ENCODE measurements around the gene EVX1. TPM values are rescaled to one million over a fixed set of nuclear protein-coding genes. Genes with fewer than 3 reads are reported as not detected.

EVX1 gene
- total and polyA plus RNA-seq, 2 of the 8 experiments (the other 6 are each of a cell fraction or from before 2014, with no cell fraction given), result not detected

GRCh38 chr7:27245124-27245797, 2.7 kb downstream of the EVX1 start:
- 0 out of 2 replicates have a peak overlapping the region, but pooled peaks have one; percentile 61 for H2BK15ac ChIP-seq (ENCODE audit: low read length)
- CTCF ChIA-PET (ENCODE audit: partially characterized antibody), result no interaction called here
- no peak overlapping the region for H2AK5ac ChIP-seq (ENCODE audit: low read depth, low read length)
- H3K9ac ChIP-seq (replicated peaks in 1 of 4; ENCODE audit: extremely low read depth in 1 of 4, low read depth in 3 of 4, low read length in 3 of 4), result no peak overlapping the region
- H3K9me3 ChIP-seq (ENCODE audit: insufficient read depth in 2 of 2, low read depth in 1 of 2, low read length in 1 of 2), result no peaks in the 10 kb centered on the region
- peaks cover 34 to 56% of the 10 kb centered on the region in 2 experiments for H4K20me1 ChIP-seq (replicated peaks in 1 of 2; ENCODE audit: control insufficient read depth in 1 of 2, insufficient read depth in 2 of 2, low read length in 2 of 2)
- no peaks in the 10 kb centered on the region for H3K79me2 ChIP-seq (ENCODE audit: control insufficient read depth in 1 of 2, insufficient read depth in 2 of 2, low read length in 2 of 2)
- peak overlapping the region; percentile 61 to 65 for H3K4me2 ChIP-seq (ENCODE audit: insufficient read depth in 1 of 2, low read depth in 2 of 2, low read length in 2 of 2)
- no peak overlapping the region for H3K23ac ChIP-seq (ENCODE audit: insufficient read length)
- 5% methylated on average over 36 of the region's 37 CpGs; no CpG with 5 or more reads in 1 of the 2 experiments for WGBS, 2 experiments (ENCODE audit: extremely low coverage in 1 of 2, insufficient coverage in 1 of 2, insufficient read length in 1 of 2, insufficient replicate concordance in 2 of 2, low coverage in 1 of 2, low lambda C conversion rate in 2 of 2, missing lambda C conversion rate in 1 of 2)
- H3K4me1 ChIP-seq (replicated peaks in 1 of 4; ENCODE audit: control insufficient read depth in 3 of 4, insufficient read depth in 4 of 4, low read length in 3 of 4), result peaks cover 5 to 47% (median 21%) of the 10 kb centered on the region in 4 experiments
- H4K8ac ChIP-seq (ENCODE audit: extremely low read depth, insufficient read depth, low read length), result no peak overlapping the region; the same call in 1 of the 2 replicates
- no peak overlapping the region for H2BK20ac ChIP-seq (ENCODE audit: low read length)
- H3K27me3 ChIP-seq (replicated peaks in 1 of 4; ENCODE audit: control insufficient read depth in 3 of 4, extremely low read depth in 1 of 4, insufficient read depth in 3 of 4, low read length in 3 of 4), result peaks cover 100% of the 10 kb centered on the region in 4 experiments
- no peak overlapping the region for H4K5ac ChIP-seq (ENCODE audit: insufficient read length, low read depth, low read length)
- no peak overlapping the region for H4K91ac ChIP-seq (replicated peaks; ENCODE audit: insufficient read length, low read length)
- H3K18ac ChIP-seq (ENCODE audit: extremely low read depth, low read length), result peak overlapping the region; percentile 66; the same call in 1 of the 2 replicates
- H2BK12ac ChIP-seq (ENCODE audit: low read depth, low read length), result peak overlapping the region; percentile 77; the same call in 1 of the 2 replicates
- H2BK5ac ChIP-seq (ENCODE audit: low read depth, low read length), result no peak overlapping the region
- POLR2A ChIA-PET (ENCODE audit: partially characterized antibody), result no interaction called here
- H2AFZ ChIP-seq (ENCODE audit: low read length), result no peak overlapping the region
- peaks cover 0 to 18% (median 0%) of the 10 kb centered on the region in 4 experiments; a peak in 1 of 8 replicates for H3K36me3 ChIP-seq (ENCODE audit: control insufficient read depth in 2 of 4, insufficient read depth in 4 of 4, low read length in 3 of 4)
- DNase-seq (ENCODE audit: low read depth in 1 of 2, low spot score in 2 of 2) (peak in 1 of 2 experiments; percentile 68), FAIRE-seq (no peak)
- H3K4ac ChIP-seq (replicated peaks; ENCODE audit: insufficient read length, low read depth, low read length), result no peak overlapping the region
- H3K56ac ChIP-seq (replicated peaks; ENCODE audit: insufficient read length, low read depth, low read length), result no peak overlapping the region
- H3K27ac ChIP-seq (ENCODE audit: low read depth, low read length), result no peak overlapping the region
- peaks cover 3% of the 10 kb centered on the region; the same call in 1 of the 2 replicates for H3K23me2 ChIP-seq (ENCODE audit: low read depth, low read length)
- TF ChIP-seq SUZ12 (IDR thresholded peaks at IDR 0.05; ENCODE audit: low read length) (peak; percentile 88), KDM1A (IDR thresholded peaks at IDR 0.05; ENCODE audit: borderline replicate concordance, low read length) (no peak), RNF2 (IDR thresholded peaks at IDR 0.05; ENCODE audit: borderline replicate concordance, low read depth, low read length, missing control alignments, poor library complexity, severe bottlenecking) (peak; percentile 70), CEBPB (IDR thresholded peaks at IDR 0.05; ENCODE audit: low read depth, low read length) (no peak), CBX8 (IDR thresholded peaks at IDR 0.05; ENCODE audit: borderline replicate concordance, low read depth, low read length) (peak; percentile 82; the same call in 1 of the 2 replicates), ATF2 (IDR thresholded peaks at IDR 0.05; ENCODE audit: low read length) (no peak), BACH1 (IDR thresholded peaks at IDR 0.05; ENCODE audit: low read length) (no peak), SP1 (IDR thresholded peaks at IDR 0.05; ENCODE audit: low read depth, low read length) (no peak), GTF2F1 (IDR thresholded peaks at IDR 0.05; ENCODE audit: borderline replicate concordance, low read depth, low read length) (no peak), EZH2 (IDR thresholded peaks at IDR 0.05; ENCODE audit: low read depth, low read length, severe bottlenecking) (peak; percentile 36)
- peak overlapping the region in 1 of 4 experiments; percentile 46; a peak in 2 of 8 replicates for H3K4me3 ChIP-seq (ENCODE audit: extremely low read depth in 1 of 4, insufficient read depth in 2 of 4, low read depth in 3 of 4, low read length in 4 of 4)
- no peaks in the 10 kb centered on the region for H3K79me1 ChIP-seq (ENCODE audit: low read depth, low read length)
- no peak overlapping the region for H2BK120ac ChIP-seq (replicated peaks; ENCODE audit: low read depth, low read length)
- H3K14ac ChIP-seq (ENCODE audit: insufficient read length), result no peak overlapping the region

Measured in H1 (cell line).